SK-N-SH (cell line): ENCODE results near the gene OLFM4. TPM values are rescaled to one million over a fixed set of nuclear protein-coding genes. Genes with fewer than 3 reads are reported as not detected.

Experiments
- CTCF ChIA-PET: fragments of 300-600, 350-600 bp; formaldehyde crosslinking; extraction: SDS; loops from one replicate; lab custom pipeline; 2021; lab: Yijun Ruan, JAX
- POLR2A ChIA-PET: fragments of 350-600 bp; sonication (Branson Sonifier 250); formaldehyde crosslinking; extraction: SDS; loops from one replicate; lab custom pipeline; 2020; ENCODE audit warnings: antibody characterized with exemption, inconsistent platforms; lab: Yijun Ruan, JAX
- DNase-seq: peaks from one replicate; pipeline ENCODE4 v3.0.0; 2012
- H2AFZ ChIP-seq: fragments of 200-600 bp; sonication (generic); 2 replicates; pipeline ENCODE4 v1.8.1; 2016; ENCODE audit warnings: antibody characterized with exemption, mild to moderate bottlenecking, low read depth
- H3F3A ChIP-seq: fragments of 200-600 bp; sonication (generic); replicated peaks from 2 replicates; pipeline ENCODE3; 2016; ENCODE audit warnings: antibody characterized with exemption, mild to moderate bottlenecking; ENCODE audit not compliant: insufficient read depth
- H3K27ac ChIP-seq, 2 experiments: fragments of 200-500 bp in 1 of 2; fragments of 200-600 bp in 1 of 2; sonication (Bioruptor generic) in 1 of 2; sonication (generic), shearing (Covaris generic) in 1 of 2; 2 replicates each; pipeline versions ENCODE4 v1.5.1 to v1.6.1; 2014 to 2016; ENCODE audit warnings: low read depth in 2 of 2, inconsistent platforms in 1 of 2, low read length in 1 of 2, mild to moderate bottlenecking in 1 of 2, mixed read lengths in 1 of 2
- H3K27me3 ChIP-seq: fragments of 200-600 bp; sonication (generic), shearing (Covaris generic); 2 replicates; pipeline ENCODE4 v1.6.1; 2016; ENCODE audit warnings: mixed run types; ENCODE audit not compliant: insufficient read depth
- H3K36me3 ChIP-seq, 2 experiments: fragments of 200-500 bp in 1 of 2; fragments of 200-600 bp in 1 of 2; sonication (Bioruptor generic) in 1 of 2; sonication (generic) in 1 of 2; replicated peaks in 1 of 2; 2 replicates each; pipeline versions ENCODE3 to v1.5.1; 2014 to 2016; ENCODE audit warnings: low read length in 1 of 2, mild to moderate bottlenecking in 1 of 2; ENCODE audit not compliant: insufficient read depth in 2 of 2, control insufficient read depth in 1 of 2
- H3K4me1 ChIP-seq, 2 experiments: fragments of 200-500 bp in 1 of 2; fragments of 200-600 bp in 1 of 2; sonication (Bioruptor generic) in 1 of 2; sonication (generic), shearing (Covaris generic) in 1 of 2; 2 replicates each; pipeline versions ENCODE4 v1.5.1 to v1.6.1; 2014 to 2016; ENCODE audit warnings: low read depth in 1 of 2, low read length in 1 of 2, mixed run types in 1 of 2; ENCODE audit not compliant: insufficient read depth in 2 of 2, control insufficient read depth in 1 of 2
- H3K4me2 ChIP-seq: fragments of 200-600 bp; sonication (generic), shearing (Covaris generic); 2 replicates; pipeline ENCODE4 v1.6.1; 2017; ENCODE audit warnings: mixed run types
- H3K4me3 ChIP-seq, 2 experiments: fragments of 200-500 bp in 1 of 2; fragments of 200-600 bp in 1 of 2; sonication (Bioruptor generic) in 1 of 2; sonication (generic), shearing (Covaris generic) in 1 of 2; 2 replicates each; pipeline versions ENCODE4 v1.5.1 to v1.8.1; 2014 to 2016; ENCODE audit warnings: low read depth in 2 of 2, inconsistent platforms in 1 of 2, low read length in 1 of 2, mild to moderate bottlenecking in 1 of 2, mixed read lengths in 1 of 2, moderate library complexity in 1 of 2
- H3K79me2 ChIP-seq: fragments of 200-600 bp; sonication (generic); 2 replicates; pipeline ENCODE4 v1.8.1; 2017; ENCODE audit warnings: mild to moderate bottlenecking; ENCODE audit not compliant: insufficient read depth
- H3K9ac ChIP-seq: fragments of 200-600 bp; sonication (generic); 2 replicates; pipeline ENCODE4 v1.6.1; 2017; ENCODE audit warnings: mixed run types
- H3K9me2 ChIP-seq: fragments of 200-600 bp; sonication (generic); 2 replicates; pipeline ENCODE4 v1.6.1; 2017; ENCODE audit warnings: mixed run types
- H3K9me3 ChIP-seq: fragments of 200-600 bp; sonication (generic); 2 replicates; pipeline ENCODE4 v1.6.1; 2017; ENCODE audit warnings: mixed run types, mild to moderate bottlenecking, moderate library complexity
- H4K20me1 ChIP-seq: fragments of 200-600 bp; sonication (generic); 2 replicates; pipeline ENCODE4 v1.6.1; 2017; ENCODE audit warnings: mild to moderate bottlenecking, mixed run types; ENCODE audit not compliant: insufficient read depth
- ELF1 ChIP-seq: IDR thresholded peaks from 2 replicates; pipeline ENCODE4 v1.4.0; 2012
- FOXM1 ChIP-seq: IDR thresholded peaks from 2 replicates; pipeline ENCODE4 v1.4.0; 2012; ENCODE audit warnings: low read depth, mild to moderate bottlenecking
- GATA2 ChIP-seq: sonication (generic); formaldehyde crosslinking; IDR thresholded peaks from 2 replicates; pipeline ENCODE4 v1.5.0; 2020; ENCODE audit warnings: mild to moderate bottlenecking, missing genetic modification reagents
- NFIC ChIP-seq: IDR thresholded peaks from 2 replicates; pipeline ENCODE4 v1.4.0; 2012; ENCODE audit warnings: borderline replicate concordance
- RAD21 ChIP-seq: IDR thresholded peaks from 2 replicates; pipeline ENCODE4 v1.6.1; 2012; ENCODE audit warnings: mild to moderate bottlenecking, low read length
- RCOR1 ChIP-seq: fragments of 150-350 bp; IDR thresholded peaks from 2 replicates; pipeline ENCODE4 v1.6.1; 2017; ENCODE audit warnings: antibody characterized with exemption, low read length
- RFX5 ChIP-seq: IDR thresholded peaks from 2 replicates; pipeline ENCODE4 v1.6.1; 2012; ENCODE audit warnings: mild to moderate bottlenecking, improper control_type of control experiment, low read length
- SIN3A ChIP-seq: IDR thresholded peaks from 2 replicates; pipeline ENCODE4 v1.6.1; 2012; ENCODE audit warnings: low read depth, mild to moderate bottlenecking, low read length, moderate library complexity, borderline replicate concordance
- TAF1 ChIP-seq: IDR thresholded peaks from 2 replicates; pipeline ENCODE4 v1.6.1; 2012; ENCODE audit warnings: low read depth, mild to moderate bottlenecking, low read length, moderate library complexity, borderline replicate concordance
- TEAD4 ChIP-seq: IDR thresholded peaks from 2 replicates; pipeline ENCODE4 v1.4.0; 2012; ENCODE audit warnings: mild to moderate bottlenecking, borderline replicate concordance; ENCODE audit not compliant: insufficient read depth
- WGBS: methylation state at CpG from one replicate; pipeline ENCODE4 v1.1.6; 2017; ENCODE audit warnings: low lambda C conversion rate; 5-methylcytosine and 5-hydroxymethylcytosine counted together
- polyA plus RNA-seq, 3 experiments: library from polyadenylated mRNA; depleted of rRNA; stranded (reverse); fragments of >200 nt; gene quantifications; 2 replicates each; pipeline ENCODE4 v1.2.3, GENCODE V29; 2012
- TF ChIP-seq, protein P1 (sequence below): IDR thresholded peaks from 2 replicates; pipeline ENCODE4; 2012
- TF ChIP-seq, protein P2 (sequence below): IDR thresholded peaks from 2 replicates; pipeline ENCODE4 v1.4.0; 2012; ENCODE audit warnings: low read depth
- TF ChIP-seq, protein P3 (sequence below): IDR thresholded peaks from 2 replicates; pipeline ENCODE4 v1.4.0; 2012; ENCODE audit warnings: low read depth, borderline replicate concordance
- TF ChIP-seq, protein P4 (sequence below): fragments of 150-350 bp; IDR thresholded peaks from 2 replicates; pipeline ENCODE4 v1.6.1; 2016; ENCODE audit warnings: mild to moderate bottlenecking, low read depth, low read length

OLFM4 gene
- polyA plus RNA-seq, 1 of the 3 experiments (the other 2 are of a cell fraction) = not detected

DNA sequence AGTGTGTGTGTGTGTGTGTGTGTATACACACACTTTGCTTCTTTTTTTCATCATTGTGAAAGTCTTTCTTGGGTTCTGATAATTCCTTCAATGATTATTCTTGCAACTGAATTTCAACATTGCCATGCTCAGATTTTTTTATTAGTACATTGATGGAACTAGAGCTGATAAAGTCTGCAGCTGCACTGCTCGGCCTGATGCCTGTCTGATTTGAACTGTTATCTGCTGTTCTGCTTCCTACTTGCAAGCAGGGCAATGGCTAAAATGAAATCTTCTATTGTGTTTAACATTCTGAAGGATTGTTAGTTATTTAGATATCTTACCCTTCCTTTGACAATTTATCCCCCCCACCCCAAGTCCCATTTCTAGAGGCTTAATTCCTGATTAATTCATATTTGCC lies 61.3 kb downstream of the OLFM4 start:
- no peaks in the 10 kb centered on the region for H3F3A ChIP-seq
- ChIA-PET POLR2A (no interaction called here), CTCF (interaction anchor here (1.0 to 3.2 kb wide), 4 partner anchors 15 to 122 kb away, joined by 3 to 10 read pairs (median 7); no protein-coding TSS in a partner anchor)
- H3K4me3 ChIP-seq = no peak overlapping the region
- no peak for TF ChIP-seq ELF1
- no peak for TF ChIP-seq FOXM1
- TF ChIP-seq, protein P1, sequence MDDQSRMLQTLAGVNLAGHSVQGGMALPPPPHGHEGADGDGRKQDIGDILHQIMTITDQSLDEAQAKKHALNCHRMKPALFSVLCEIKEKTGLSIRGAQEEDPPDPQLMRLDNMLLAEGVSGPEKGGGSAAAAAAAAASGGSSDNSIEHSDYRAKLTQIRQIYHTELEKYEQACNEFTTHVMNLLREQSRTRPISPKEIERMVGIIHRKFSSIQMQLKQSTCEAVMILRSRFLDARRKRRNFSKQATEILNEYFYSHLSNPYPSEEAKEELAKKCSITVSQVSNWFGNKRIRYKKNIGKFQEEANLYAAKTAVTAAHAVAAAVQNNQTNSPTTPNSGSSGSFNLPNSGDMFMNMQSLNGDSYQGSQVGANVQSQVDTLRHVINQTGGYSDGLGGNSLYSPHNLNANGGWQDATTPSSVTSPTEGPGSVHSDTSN = no peak
- no peak for TF ChIP-seq RFX5
- TF ChIP-seq, protein P2, sequence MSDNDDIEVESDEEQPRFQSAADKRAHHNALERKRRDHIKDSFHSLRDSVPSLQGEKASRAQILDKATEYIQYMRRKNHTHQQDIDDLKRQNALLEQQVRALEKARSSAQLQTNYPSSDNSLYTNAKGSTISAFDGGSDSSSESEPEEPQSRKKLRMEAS = no peak
- TF ChIP-seq, protein P3, sequence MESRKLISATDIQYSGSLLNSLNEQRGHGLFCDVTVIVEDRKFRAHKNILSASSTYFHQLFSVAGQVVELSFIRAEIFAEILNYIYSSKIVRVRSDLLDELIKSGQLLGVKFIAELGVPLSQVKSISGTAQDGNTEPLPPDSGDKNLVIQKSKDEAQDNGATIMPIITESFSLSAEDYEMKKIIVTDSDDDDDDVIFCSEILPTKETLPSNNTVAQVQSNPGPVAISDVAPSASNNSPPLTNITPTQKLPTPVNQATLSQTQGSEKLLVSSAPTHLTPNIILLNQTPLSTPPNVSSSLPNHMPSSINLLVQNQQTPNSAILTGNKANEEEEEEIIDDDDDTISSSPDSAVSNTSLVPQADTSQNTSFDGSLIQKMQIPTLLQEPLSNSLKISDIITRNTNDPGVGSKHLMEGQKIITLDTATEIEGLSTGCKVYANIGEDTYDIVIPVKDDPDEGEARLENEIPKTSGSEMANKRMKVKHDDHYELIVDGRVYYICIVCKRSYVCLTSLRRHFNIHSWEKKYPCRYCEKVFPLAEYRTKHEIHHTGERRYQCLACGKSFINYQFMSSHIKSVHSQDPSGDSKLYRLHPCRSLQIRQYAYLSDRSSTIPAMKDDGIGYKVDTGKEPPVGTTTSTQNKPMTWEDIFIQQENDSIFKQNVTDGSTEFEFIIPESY = no peak
- TF ChIP-seq GATA2 = peak; percentile 20; the same call in 1 of the 2 replicates
- TF ChIP-seq NFIC = no peak
- peak; percentile 37; the same call in 1 of the 2 replicates for TF ChIP-seq RCOR1
- TF ChIP-seq RAD21 = no peak
- TF ChIP-seq, protein P4, sequence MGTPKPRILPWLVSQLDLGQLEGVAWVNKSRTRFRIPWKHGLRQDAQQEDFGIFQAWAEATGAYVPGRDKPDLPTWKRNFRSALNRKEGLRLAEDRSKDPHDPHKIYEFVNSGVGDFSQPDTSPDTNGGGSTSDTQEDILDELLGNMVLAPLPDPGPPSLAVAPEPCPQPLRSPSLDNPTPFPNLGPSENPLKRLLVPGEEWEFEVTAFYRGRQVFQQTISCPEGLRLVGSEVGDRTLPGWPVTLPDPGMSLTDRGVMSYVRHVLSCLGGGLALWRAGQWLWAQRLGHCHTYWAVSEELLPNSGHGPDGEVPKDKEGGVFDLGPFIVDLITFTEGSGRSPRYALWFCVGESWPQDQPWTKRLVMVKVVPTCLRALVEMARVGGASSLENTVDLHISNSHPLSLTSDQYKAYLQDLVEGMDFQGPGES = no peak
- TF ChIP-seq TAF1 = no peak
- TF ChIP-seq TEAD4 = no peak
- no peak for TF ChIP-seq SIN3A
- H3K4me2 ChIP-seq = no peak overlapping the region
- no peaks in the 10 kb centered on the region for H3K79me2 ChIP-seq
- no peak overlapping the region for H3K27ac ChIP-seq
- H3K36me3 ChIP-seq = no peaks in the 10 kb centered on the region
- DNase-seq = no peak
- 50% methylated on average over 1 of the region's 1 CpG for WGBS
- no peaks in the 10 kb centered on the region for H4K20me1 ChIP-seq
- H3K9ac ChIP-seq = no peak overlapping the region
- H2AFZ ChIP-seq = no peak overlapping the region
- no peaks in the 10 kb centered on the region for H3K9me3 ChIP-seq
- peaks cover 0 to 2% of the 10 kb centered on the region in 2 experiments; a peak in 1 of 4 replicates for H3K4me1 ChIP-seq
- H3K9me2 ChIP-seq = no peaks in the 10 kb centered on the region
- no peaks in the 10 kb centered on the region for H3K27me3 ChIP-seq
